IPS-18a (cell line): Measurements from ENCODE around the gene SHISA4.
"Not testable (repeated sequence)": the region's sequence is repeated elsewhere in the genome, so short reads cannot be mapped to it uniquely, and the experiment has no call there.

Experiments used
- H3K27ac ChIP-seq: one replicate; pipeline ENCODE4 v1.5.1; 2013; ENCODE audit warnings: low read length
- H3K27me3 ChIP-seq: one replicate; pipeline ENCODE4 v1.6.1; 2013; ENCODE audit warnings: mild to moderate bottlenecking, low read length; ENCODE audit not compliant: control insufficient read depth, insufficient read depth
- H3K36me3 ChIP-seq: one replicate; pipeline ENCODE4 v1.6.1; 2013; ENCODE audit warnings: low read depth, low read length; ENCODE audit not compliant: control insufficient read depth
- H3K4me1 ChIP-seq: one replicate; pipeline ENCODE4 v1.6.1; 2013; ENCODE audit warnings: low read depth, low read length; ENCODE audit not compliant: control insufficient read depth
- H3K4me3 ChIP-seq: one replicate; pipeline ENCODE4 v1.5.1; 2013; ENCODE audit warnings: low read length
- H3K9ac ChIP-seq: one replicate; pipeline ENCODE4 v1.6.1; 2013; ENCODE audit warnings: mild to moderate bottlenecking, low read length, moderate library complexity
- H3K9me3 ChIP-seq: one replicate; pipeline ENCODE4 v1.6.1; 2013; ENCODE audit warnings: low read depth, low read length; ENCODE audit not compliant: control insufficient read depth

The SHISA4 gene

DNA sequence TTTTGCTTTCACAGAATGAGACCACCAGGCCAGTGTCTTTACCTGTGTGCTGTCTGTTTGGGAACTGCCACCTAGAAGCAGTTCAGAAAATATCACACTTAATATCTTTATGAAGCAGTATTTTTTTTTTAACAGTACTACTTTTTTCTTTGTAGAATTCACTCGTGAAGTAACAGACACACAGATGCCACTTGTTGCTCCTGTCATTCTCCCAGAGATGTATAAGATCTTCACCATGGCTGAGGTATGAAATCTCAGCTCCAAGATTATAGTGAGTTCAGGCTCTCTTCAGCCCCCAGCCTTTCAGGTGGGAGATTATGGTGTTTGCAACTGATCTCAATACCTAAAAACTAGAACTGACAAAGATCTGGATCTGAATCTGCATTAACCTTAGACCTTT lies 36.7 kb upstream of the SHISA4 start:
- Histone ChIP-seq H3K4me1 (no peaks in the 10 kb centered on the region), H3K9me3 (no peaks in the 10 kb centered on the region), H3K4me3 (no peak overlapping the region), H3K9ac (no peak overlapping the region), H3K27ac (no peak overlapping the region), H3K36me3 (peaks cover 95% of the 10 kb centered on the region), H3K27me3 (no peaks in the 10 kb centered on the region)

DNA sequence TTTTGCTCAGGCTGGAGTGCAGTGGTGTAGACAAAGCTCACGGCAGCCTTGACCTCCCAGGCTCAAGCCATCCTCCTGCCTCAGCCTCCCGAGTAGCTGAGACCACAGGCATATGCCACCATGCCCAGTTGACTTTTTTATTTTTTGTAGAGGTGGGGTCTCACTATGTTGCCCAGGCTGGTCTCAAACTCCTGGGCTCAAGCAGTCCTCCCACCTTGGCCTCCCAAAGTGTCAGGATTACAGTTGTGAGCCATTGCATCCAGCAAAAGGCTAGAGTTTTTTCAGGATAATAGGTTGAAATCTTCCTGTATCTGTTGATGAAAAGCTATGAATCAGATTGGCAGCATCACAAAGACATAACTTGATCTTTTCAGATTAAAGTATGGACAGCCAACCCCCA lies 32.0 kb upstream of the SHISA4 start:
- not testable (repeated sequence) for H3K9ac ChIP-seq, H3K27ac ChIP-seq, H3K27me3 ChIP-seq, H3K4me1 ChIP-seq, H3K4me3 ChIP-seq, H3K9me3 ChIP-seq
- H3K36me3 ChIP-seq, result peaks cover 95% of the 10 kb centered on the region

DNA sequence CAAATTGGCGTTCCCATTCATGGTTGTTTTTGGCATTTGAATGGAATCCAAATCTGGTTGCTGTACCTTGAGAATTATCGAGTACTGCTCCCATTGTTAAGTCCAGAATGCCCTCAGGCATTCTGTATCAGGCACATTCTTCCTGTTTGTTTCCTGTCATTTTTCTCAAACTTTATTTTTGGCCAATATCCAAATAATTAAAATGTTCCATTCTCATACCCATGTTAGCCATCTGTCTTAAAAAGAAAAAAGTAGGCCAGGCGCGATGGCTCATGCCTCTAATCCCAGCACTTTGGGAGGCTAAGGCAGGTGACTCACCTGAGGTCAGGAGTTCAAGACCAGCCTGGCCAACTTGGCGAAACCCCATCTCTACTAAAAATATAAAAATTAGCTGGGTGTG lies 29.3 kb upstream of the SHISA4 start:
- H3K4me1 ChIP-seq, result no peaks in the 10 kb centered on the region
- H3K27ac ChIP-seq, result no peak overlapping the region
- no peak overlapping the region for H3K9ac ChIP-seq
- no peaks in the 10 kb centered on the region for H3K27me3 ChIP-seq
- peaks cover 95% of the 10 kb centered on the region for H3K36me3 ChIP-seq
- H3K4me3 ChIP-seq, result no peak overlapping the region
- no peaks in the 10 kb centered on the region for H3K9me3 ChIP-seq

DNA sequence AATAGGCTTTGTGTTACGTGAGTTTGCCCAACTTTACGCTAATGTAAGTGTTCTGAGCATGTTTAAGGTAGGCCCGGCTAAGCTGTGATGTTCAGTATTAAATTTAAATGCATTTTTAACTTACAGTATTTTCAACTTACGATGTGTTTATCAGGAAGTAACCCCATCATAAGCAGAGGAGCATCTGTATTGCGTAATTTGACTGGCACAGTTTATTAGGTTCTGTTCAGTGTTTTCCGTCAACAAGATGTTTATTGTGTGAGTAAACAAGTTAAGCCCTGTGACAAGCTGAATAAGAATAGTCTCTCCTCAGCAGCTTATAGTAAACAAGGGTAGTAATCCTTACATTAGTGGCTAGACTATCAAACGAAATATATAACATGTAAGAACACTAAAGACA lies 27.2 kb upstream of the SHISA4 start:
- no peak overlapping the region for H3K9ac ChIP-seq
- peaks cover 95% of the 10 kb centered on the region for H3K36me3 ChIP-seq
- no peaks in the 10 kb centered on the region for H3K27me3 ChIP-seq
- H3K4me1 ChIP-seq, result no peaks in the 10 kb centered on the region
- no peak overlapping the region for H3K27ac ChIP-seq
- H3K9me3 ChIP-seq, result no peaks in the 10 kb centered on the region
- no peak overlapping the region for H3K4me3 ChIP-seq

DNA sequence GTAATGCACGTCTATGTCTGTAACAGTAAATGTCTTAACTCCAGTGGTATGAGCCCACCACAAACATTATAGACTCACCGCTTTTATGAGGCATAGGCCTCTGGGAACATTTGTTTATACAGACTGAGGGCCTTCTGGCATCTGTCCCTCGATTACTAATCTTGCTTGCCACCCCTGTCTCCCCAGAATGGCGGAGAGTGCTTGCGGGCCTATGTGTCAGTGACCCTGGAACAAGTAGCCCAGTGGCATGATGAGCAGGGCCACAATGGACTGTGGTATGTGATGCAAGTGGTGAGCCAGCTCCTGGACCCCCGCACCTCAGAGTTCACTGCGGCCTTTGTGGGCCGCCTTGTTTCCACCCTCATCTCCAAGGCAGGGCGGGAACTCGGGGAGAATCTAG lies 18.3 kb upstream of the SHISA4 start:
- Histone ChIP-seq H3K27me3 (no peaks in the 10 kb centered on the region), H3K9ac (no peak overlapping the region), H3K27ac (no peak overlapping the region), H3K9me3 (no peaks in the 10 kb centered on the region), H3K4me1 (no peaks in the 10 kb centered on the region), H3K36me3 (peaks cover 95% of the 10 kb centered on the region), H3K4me3 (no peak overlapping the region)

DNA sequence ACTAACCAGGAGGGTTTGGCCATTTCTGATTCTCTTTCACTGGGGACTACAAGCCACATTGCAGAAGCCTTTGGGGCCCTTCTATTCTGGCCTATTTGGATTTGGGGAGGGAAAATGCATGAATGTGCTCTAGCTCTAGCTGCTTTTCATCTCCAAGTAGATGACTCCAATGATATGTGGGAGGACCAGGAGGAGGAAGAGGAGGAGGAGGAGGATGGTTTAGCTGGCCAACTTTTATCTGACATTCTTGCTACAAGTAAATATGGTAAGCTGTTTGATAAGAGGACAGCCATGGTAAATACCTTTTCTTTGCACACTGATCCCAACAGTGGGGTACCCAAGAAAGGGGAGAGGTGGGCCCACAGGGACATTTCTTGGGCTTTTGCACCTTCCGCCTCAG lies 14.0 kb upstream of the SHISA4 start:
- H3K9ac ChIP-seq, result no peak overlapping the region

DNA sequence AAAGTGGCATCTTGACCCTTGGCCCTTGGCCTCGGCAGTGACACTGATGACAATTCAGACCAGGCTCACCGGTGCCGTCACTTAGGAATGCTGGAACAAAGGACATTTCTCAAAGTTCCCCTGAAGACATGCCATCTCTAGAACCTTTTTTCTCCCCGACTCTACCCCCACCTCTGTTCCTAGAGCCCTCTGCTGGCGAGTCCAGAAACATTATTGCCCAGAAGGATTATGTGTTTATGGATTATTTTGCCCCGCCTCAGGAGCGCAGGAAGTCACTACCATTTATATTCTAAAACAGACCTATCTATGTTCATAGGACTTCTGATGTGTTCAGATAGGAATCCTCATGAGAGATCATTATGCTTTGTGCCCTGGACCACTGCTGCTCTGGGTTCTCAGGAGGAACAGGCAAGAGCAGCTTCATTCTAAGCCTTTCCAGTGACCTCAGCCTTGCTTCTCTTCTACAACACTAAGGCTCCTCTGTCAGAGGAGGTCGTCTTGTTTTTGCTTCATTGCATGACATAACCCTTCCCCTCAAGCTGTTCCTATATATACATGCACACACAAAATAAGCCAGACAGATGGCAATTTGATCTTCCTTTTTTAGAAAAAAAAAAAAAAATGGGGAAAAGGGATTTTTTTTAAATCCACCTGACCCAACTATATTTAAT lies 12.4 kb upstream of the SHISA4 start:
- no peak overlapping the region for H3K9ac ChIP-seq
- H3K27me3 ChIP-seq, result no peaks in the 10 kb centered on the region
- no peak overlapping the region for H3K4me3 ChIP-seq
- H3K4me1 ChIP-seq, result peaks cover 4% of the 10 kb centered on the region
- H3K27ac ChIP-seq, result no peak overlapping the region
- H3K36me3 ChIP-seq, result peaks cover 42% of the 10 kb centered on the region
- no peaks in the 10 kb centered on the region for H3K9me3 ChIP-seq

More for the DNA sequence above, 14.0 kb upstream of the SHISA4 start:
- Histone ChIP-seq H3K27ac (no peak overlapping the region), H3K27me3 (no peaks in the 10 kb centered on the region), H3K4me3 (no peak overlapping the region), H3K9me3 (no peaks in the 10 kb centered on the region), H3K4me1 (no peaks in the 10 kb centered on the region), H3K36me3 (peaks cover 57% of the 10 kb centered on the region)

DNA sequence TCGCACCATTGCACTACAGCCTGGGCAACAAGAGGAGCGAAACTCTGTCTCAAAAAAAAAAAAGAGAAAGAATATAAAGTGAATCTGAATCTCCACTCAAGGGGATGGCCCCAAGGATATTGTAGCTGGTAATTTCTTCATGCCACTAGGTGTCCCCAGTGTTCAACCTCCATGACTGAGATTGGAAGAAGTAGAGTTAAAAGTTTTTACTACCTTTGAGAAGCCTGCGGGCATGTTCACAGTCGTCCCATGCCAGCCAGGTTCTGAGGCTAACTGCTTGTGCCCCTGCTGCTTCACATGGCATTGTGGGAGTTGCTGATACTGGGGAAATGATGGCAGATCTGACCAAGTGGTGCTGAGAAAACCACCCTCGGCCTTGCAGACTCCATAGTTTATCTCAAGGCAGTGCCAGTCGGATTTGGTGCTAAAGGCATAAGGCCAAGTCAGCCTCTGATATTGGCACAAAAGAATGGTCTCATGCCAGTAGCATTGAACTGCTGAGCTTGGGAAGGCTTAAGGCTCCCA lies 10.8 kb upstream of the SHISA4 start:
- H3K4me1 ChIP-seq, result peaks cover 10% of the 10 kb centered on the region
- H3K36me3 ChIP-seq, result peaks cover 25% of the 10 kb centered on the region
- no peak overlapping the region for H3K4me3 ChIP-seq
- no peaks in the 10 kb centered on the region for H3K9me3 ChIP-seq
- H3K27me3 ChIP-seq, result no peaks in the 10 kb centered on the region
- H3K9ac ChIP-seq, result no peak overlapping the region
- no peak overlapping the region for H3K27ac ChIP-seq

DNA sequence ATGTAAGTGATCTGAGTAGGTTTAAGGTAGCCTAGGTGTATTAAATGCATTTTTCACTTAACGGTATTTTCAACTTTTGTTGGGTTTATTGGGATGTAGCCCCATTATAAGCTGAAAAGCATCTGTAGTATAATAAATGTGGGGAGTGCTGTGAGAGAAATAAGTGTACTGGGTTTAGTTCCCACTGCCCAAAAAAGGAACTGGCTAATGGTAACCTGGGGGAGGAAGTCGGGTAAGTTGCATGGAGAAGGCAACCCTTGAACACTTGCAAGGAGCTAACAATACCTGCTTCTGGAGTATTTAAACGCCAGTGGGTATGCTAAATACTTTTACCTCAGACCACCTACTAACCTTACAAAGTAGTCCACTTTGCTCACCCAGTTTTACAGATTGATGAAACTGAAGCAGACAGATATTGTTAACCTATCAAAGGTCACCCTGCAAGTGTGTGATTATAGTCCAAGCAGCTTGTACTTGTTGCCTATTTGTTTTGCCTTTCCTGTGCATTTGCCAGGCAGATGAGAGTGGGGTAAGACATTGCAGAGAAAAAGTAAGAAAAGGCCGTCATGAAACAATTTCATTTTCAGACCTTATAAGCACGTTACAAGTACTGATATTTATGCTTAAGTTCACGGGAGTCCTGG lies 7.6 kb upstream of the SHISA4 start:
- Histone ChIP-seq H3K9ac (no peak overlapping the region), H3K36me3 (no peaks in the 10 kb centered on the region), H3K4me3 (no peak overlapping the region), H3K27ac (no peak overlapping the region), H3K9me3 (no peaks in the 10 kb centered on the region), H3K27me3 (no peaks in the 10 kb centered on the region), H3K4me1 (peaks cover 10% of the 10 kb centered on the region)

DNA sequence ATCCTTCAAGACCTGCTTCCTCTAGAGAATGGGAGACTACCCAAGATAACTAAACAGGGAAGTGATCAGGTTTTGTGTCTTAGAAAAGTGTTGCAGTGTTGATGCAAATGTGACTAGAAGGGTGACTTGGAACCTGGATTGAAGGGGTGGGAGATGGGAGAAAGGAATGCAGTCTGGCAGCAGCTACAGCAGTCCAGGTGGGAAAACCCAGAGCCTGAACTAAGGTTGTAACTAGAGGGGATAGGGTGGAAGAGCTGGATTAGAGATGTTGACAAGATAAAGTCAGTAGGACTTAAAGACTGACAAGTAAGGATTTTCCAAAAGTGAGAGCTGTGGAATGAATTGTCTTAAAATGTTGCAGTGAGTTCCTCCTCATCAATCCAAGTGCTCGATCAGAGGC lies 7.1 kb upstream of the SHISA4 start:
- Histone ChIP-seq H3K36me3 (no peaks in the 10 kb centered on the region), H3K9ac (no peak overlapping the region), H3K4me3 (no peak overlapping the region), H3K27ac (no peak overlapping the region), H3K27me3 (no peaks in the 10 kb centered on the region), H3K9me3 (no peaks in the 10 kb centered on the region), H3K4me1 (peaks cover 10% of the 10 kb centered on the region)

DNA sequence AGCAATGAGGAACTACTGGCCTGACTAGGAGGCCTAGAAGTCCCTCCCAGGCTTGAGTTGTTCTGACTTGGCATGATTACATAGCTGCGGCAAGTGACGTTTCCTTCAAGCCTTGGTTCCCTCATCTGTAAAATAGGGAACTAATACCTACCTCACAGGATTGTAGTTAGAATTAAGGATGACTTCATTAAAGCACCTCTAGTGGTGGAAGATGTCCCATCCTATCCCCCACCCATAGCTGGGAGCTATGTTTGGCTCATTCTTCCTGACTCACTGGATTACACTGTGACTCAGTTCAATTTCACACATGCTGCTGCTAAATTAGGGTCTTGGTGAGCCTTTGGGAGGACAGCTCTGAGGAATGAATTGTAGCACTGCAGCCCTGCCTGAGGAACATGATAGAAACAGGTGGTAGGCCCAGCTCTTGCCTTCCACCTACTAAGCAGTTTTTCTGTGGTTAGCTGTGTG lies 6.0 kb upstream of the SHISA4 start:
- Histone ChIP-seq H3K4me1 (peaks cover 10% of the 10 kb centered on the region), H3K4me3 (no peak overlapping the region), H3K9ac (no peak overlapping the region), H3K9me3 (no peaks in the 10 kb centered on the region), H3K27me3 (peaks cover 5% of the 10 kb centered on the region), H3K27ac (no peak overlapping the region), H3K36me3 (no peaks in the 10 kb centered on the region)

DNA sequence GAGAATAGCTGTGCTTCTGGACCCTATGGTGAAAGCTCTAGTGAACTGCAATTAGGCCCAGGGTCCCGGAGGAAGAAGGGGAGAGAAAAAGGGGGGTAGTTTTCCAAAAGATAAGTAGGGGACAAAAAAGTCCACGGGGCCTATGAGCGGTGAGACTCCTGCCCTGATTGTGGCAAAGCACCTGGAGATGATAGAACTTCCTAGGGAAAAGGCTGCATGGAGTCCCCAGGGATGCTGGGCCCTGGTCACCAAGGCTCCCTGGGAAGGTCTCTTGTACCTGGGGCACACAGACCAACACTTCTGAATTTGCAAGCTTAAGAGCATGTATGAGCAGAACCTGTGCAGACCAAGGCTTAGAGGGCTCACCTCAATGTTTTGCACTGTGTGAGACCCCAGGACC lies 5.4 kb upstream of the SHISA4 start:
- no peak overlapping the region for H3K9ac ChIP-seq
- H3K4me3 ChIP-seq, result no peak overlapping the region
- H3K9me3 ChIP-seq, result no peaks in the 10 kb centered on the region
- H3K4me1 ChIP-seq, result peaks cover 14% of the 10 kb centered on the region
- peaks cover 11% of the 10 kb centered on the region for H3K27me3 ChIP-seq
- H3K27ac ChIP-seq, result no peak overlapping the region
- no peaks in the 10 kb centered on the region for H3K36me3 ChIP-seq
